GM06990 (cell line): ENCODE results near the gene ABCC11.
"Not testable (repeated sequence)": the region's sequence is repeated elsewhere in the genome, so short reads cannot be mapped to it uniquely, and the experiment has no call there.

Source experiments
- DNase-seq: peaks from one replicate; pipeline ENCODE4 v3.0.0-alpha.2; 2011; ENCODE audit not compliant: insufficient read length; ENCODE audit errors: extremely low read depth
- H3K27me3 ChIP-seq: replicated peaks from 2 replicates; pipeline ENCODE4 v1.6.0; 2011; ENCODE audit warnings: low read length; ENCODE audit not compliant: control insufficient read depth, insufficient read depth
- H3K36me3 ChIP-seq: 2 replicates; pipeline ENCODE4 v1.5.1; 2011; ENCODE audit warnings: low read length; ENCODE audit not compliant: control insufficient read depth, insufficient read depth
- H3K4me3 ChIP-seq: replicated peaks from 2 replicates; pipeline ENCODE4 v1.5.1; 2011; ENCODE audit warnings: low read depth, mild to moderate bottlenecking, control low read depth, low read length
- TF ChIP-seq, protein P1 (sequence below): IDR thresholded peaks from 2 replicates; pipeline ENCODE4 v1.5.1; 2011; ENCODE audit warnings: low read length, control low read depth, mild to moderate bottlenecking, inconsistent platforms; ENCODE audit not compliant: insufficient read depth, poor library complexity, severe bottlenecking

ABCC11 gene

DNA sequence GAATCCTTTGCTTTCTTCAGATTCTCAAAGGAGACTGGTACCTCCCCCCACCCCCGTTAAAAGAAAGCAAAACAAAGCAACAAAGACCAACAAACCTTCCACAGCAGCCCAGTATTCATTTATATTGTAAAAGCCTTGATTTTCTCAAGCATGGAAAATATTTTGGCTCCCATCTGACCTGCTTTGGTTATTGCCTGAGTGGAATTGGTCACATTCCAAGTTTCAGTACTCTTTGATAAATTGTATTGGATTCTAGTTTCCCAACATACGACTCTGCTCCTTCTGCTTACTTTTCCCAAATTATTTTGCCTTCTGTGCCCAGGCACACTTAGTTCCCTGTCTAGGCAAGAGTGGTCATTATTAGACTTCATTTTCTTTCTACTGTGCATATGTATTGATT lies 1.3 kb downstream of the ABCC11 start:
- Histone ChIP-seq H3K4me3 (no peak overlapping the region), H3K27me3 (no peaks in the 10 kb centered on the region), H3K36me3 (no peaks in the 10 kb centered on the region)
- no peak for DNase-seq
- TF ChIP-seq, protein P1, sequence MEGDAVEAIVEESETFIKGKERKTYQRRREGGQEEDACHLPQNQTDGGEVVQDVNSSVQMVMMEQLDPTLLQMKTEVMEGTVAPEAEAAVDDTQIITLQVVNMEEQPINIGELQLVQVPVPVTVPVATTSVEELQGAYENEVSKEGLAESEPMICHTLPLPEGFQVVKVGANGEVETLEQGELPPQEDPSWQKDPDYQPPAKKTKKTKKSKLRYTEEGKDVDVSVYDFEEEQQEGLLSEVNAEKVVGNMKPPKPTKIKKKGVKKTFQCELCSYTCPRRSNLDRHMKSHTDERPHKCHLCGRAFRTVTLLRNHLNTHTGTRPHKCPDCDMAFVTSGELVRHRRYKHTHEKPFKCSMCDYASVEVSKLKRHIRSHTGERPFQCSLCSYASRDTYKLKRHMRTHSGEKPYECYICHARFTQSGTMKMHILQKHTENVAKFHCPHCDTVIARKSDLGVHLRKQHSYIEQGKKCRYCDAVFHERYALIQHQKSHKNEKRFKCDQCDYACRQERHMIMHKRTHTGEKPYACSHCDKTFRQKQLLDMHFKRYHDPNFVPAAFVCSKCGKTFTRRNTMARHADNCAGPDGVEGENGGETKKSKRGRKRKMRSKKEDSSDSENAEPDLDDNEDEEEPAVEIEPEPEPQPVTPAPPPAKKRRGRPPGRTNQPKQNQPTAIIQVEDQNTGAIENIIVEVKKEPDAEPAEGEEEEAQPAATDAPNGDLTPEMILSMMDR, result no peak

- no peaks in the 10 kb centered on the region for H3K36me3 ChIP-seq
- peak overlapping the region; percentile 99 for H3K4me3 ChIP-seq
- no peaks in the 10 kb centered on the region for H3K27me3 ChIP-seq
- DNase-seq, result no peak
- TF ChIP-seq, protein P1, result no peak
These were observed 2.5 kb downstream of the ABCC11 start for GRCh38 chr16:48244863-48245195.

GRCh38 chr16:48244080-48244862 lies 3.1 kb downstream of the ABCC11 start, which contains the start of gene LONP2:
TSS of gene LONP2 (plus strand) at chr16:48244300. CDS start at chr16:48244389, 89 bp downstream.
- Histone ChIP-seq H3K27me3 (no peaks in the 10 kb centered on the region), H3K4me3 (peak within 1 kb of the TSS; percentile 99), H3K36me3 (no peaks in the 10 kb centered on the region)
- peak; percentile 93 for DNase-seq
- TF ChIP-seq, protein P1, result no peak

GRCh38 chr16:48240147-48240546 lies 7.2 kb downstream of the ABCC11 start:
- DNase-seq, H3K27me3 ChIP-seq, H3K4me3 ChIP-seq, H3K36me3 ChIP-seq: not testable (repeated sequence)

DNA sequence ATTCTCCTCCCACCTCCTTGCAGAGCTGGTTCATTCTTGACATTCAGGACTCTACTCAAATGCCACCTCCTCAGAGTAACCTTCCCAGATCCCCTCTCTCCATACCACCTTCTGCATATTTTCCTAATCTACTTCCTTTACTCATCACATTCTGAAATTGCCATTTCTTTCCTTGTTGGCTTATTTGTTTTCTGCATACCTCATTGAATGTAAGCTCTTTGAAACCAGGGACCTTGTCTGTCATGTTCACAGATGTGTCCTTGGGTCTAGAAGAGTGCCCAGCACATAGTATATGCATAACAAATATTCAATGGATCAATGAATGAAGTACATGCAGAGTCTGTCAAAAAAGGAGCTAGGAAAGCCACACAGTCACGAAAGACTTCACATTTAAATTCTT lies 11.1 kb downstream of the ABCC11 start:
- no peak for DNase-seq
- TF ChIP-seq, protein P1, result no peak
- no peaks in the 10 kb centered on the region for H3K36me3 ChIP-seq
- no peak overlapping the region for H3K4me3 ChIP-seq
- H3K27me3 ChIP-seq, result no peaks in the 10 kb centered on the region

DNA sequence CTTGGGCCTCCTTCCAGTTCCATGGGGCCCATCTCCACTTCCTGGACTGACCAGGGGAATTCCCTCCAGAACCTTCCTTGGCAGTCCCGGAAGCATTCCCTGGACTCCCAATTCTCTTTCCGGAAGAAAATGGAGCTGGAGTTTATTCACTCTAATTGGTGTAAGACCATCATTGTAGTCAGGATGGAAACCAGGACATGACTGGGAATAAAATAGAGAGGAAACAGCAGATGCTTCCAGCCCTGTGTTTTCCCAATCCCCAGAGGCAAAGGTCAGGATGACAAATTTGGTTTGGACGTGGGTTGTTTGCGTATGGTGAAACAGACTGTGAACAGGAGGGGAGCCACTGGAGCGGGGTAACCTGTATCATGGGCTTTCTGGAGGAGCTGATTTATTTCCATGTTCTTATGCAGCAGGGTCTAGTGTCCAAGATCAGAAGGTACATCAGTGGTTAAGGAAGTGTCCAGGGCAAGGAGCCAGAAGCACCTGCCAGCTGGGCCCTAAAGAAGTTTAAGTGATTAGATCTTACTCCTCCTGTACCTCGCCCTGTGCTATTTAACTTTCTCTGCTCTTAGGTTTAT lies 11.7 kb downstream of the ABCC11 start:
- Histone ChIP-seq H3K4me3 (no peak overlapping the region), H3K27me3 (no peaks in the 10 kb centered on the region), H3K36me3 (no peaks in the 10 kb centered on the region)
- no peak for DNase-seq
- TF ChIP-seq, protein P1, result no peak
